Parathyroid adenoma (tissue), 2 donors: ENCODE results near the gene FZR1.

Experiments
- H2AFZ ChIP-seq: fragments of 300-600 bp; sonication (generic); one replicate; pipeline ENCODE4 v1.7.0; 2017; ENCODE audit warnings: antibody characterized with exemption, mild to moderate bottlenecking
- H3K27ac ChIP-seq: fragments of 300-600 bp; sonication (generic); one replicate; pipeline ENCODE4 v1.7.0; 2017
- H3K27me3 ChIP-seq: fragments of 300-600 bp; sonication (generic); one replicate; pipeline ENCODE4 v1.7.0; 2017; ENCODE audit warnings: low read length; ENCODE audit not compliant: control insufficient read depth, insufficient read depth
- H3K36me3 ChIP-seq: fragments of 300-600 bp; sonication (generic); one replicate; pipeline ENCODE4 v1.7.0; 2017; ENCODE audit warnings: low read length; ENCODE audit not compliant: control insufficient read depth, insufficient read depth
- H3K4me1 ChIP-seq: fragments of 300-600 bp; sonication (generic); one replicate; pipeline ENCODE4 v1.7.0; 2017; ENCODE audit warnings: control low read depth
- H3K4me2 ChIP-seq: fragments of 300-600 bp; sonication (generic); one replicate; pipeline ENCODE4 v1.7.0; 2017; ENCODE audit warnings: low read length
- H3K4me3 ChIP-seq: fragments of 300-600 bp; sonication (generic); one replicate; pipeline ENCODE4 v1.7.0; 2017; ENCODE audit warnings: low read depth, low read length
- H3K79me2 ChIP-seq: fragments of 300-600 bp; sonication (generic); one replicate; pipeline ENCODE4 v1.7.0; 2017; ENCODE audit warnings: control low read depth
- H3K9ac ChIP-seq: fragments of 300-600 bp; sonication (generic); one replicate; pipeline ENCODE4 v1.7.0; 2017; ENCODE audit warnings: mild to moderate bottlenecking
- H3K9me3 ChIP-seq: fragments of 300-600 bp; sonication (generic); one replicate; pipeline ENCODE4 v1.7.0; 2017; ENCODE audit warnings: low read length; ENCODE audit not compliant: control insufficient read depth
- CTCF ChIP-seq: fragments of 300-600 bp; sonication (generic); IDR thresholded peaks from one replicate; pipeline ENCODE4 v1.7.0; 2017; ENCODE audit warnings: antibody characterized with exemption, mild to moderate bottlenecking
- donor health status: primary hyperparathyroidism.

The FZR1 gene

GRCh38 chr19:3491396-3492119 lies 14.6 kb upstream of the FZR1 start:
- H2AFZ ChIP-seq: no peak overlapping the region
- no peak overlapping the region for H3K4me3 ChIP-seq
- no peak overlapping the region for H3K27ac ChIP-seq
- H3K9ac ChIP-seq: no peak overlapping the region
- H3K4me2 ChIP-seq: no peak overlapping the region
- H3K27me3 ChIP-seq: no peaks in the 10 kb centered on the region
- no peaks in the 10 kb centered on the region for H3K79me2 ChIP-seq
- H3K9me3 ChIP-seq: no peaks in the 10 kb centered on the region
- no peak for TF ChIP-seq CTCF
- no peaks in the 10 kb centered on the region for H3K4me1 ChIP-seq
- no peaks in the 10 kb centered on the region for H3K36me3 ChIP-seq

- no peak overlapping the region for H3K27ac ChIP-seq
- no peaks in the 10 kb centered on the region for H3K36me3 ChIP-seq
- H3K27me3 ChIP-seq: no peaks in the 10 kb centered on the region
- H3K4me2 ChIP-seq: no peak overlapping the region
- no peaks in the 10 kb centered on the region for H3K9me3 ChIP-seq
- no peak overlapping the region for H3K4me3 ChIP-seq
- H3K79me2 ChIP-seq: no peaks in the 10 kb centered on the region
- H2AFZ ChIP-seq: no peak overlapping the region
- no peak overlapping the region for H3K9ac ChIP-seq
- TF ChIP-seq CTCF: no peak
- H3K4me1 ChIP-seq: no peaks in the 10 kb centered on the region
These were observed 13.8 kb upstream of the FZR1 start for GRCh38 chr19:3492131-3492839.

GRCh38 chr19:3492919-3493318 lies 13.2 kb upstream of the FZR1 start:
- H3K4me3 ChIP-seq: no peak overlapping the region
- TF ChIP-seq CTCF: no peak
- no peaks in the 10 kb centered on the region for H3K79me2 ChIP-seq
- no peak overlapping the region for H3K4me2 ChIP-seq
- no peak overlapping the region for H3K9ac ChIP-seq
- H2AFZ ChIP-seq: no peak overlapping the region
- H3K27me3 ChIP-seq: no peaks in the 10 kb centered on the region
- no peaks in the 10 kb centered on the region for H3K36me3 ChIP-seq
- H3K4me1 ChIP-seq: no peaks in the 10 kb centered on the region
- H3K9me3 ChIP-seq: no peaks in the 10 kb centered on the region
- H3K27ac ChIP-seq: no peak overlapping the region

GRCh38 chr19:3493651-3494050 lies 12.5 kb upstream of the FZR1 start:
- H3K79me2 ChIP-seq: no peaks in the 10 kb centered on the region
- H3K4me3 ChIP-seq: no peak overlapping the region
- TF ChIP-seq CTCF: no peak
- no peak overlapping the region for H3K4me2 ChIP-seq
- H2AFZ ChIP-seq: no peak overlapping the region
- no peaks in the 10 kb centered on the region for H3K36me3 ChIP-seq
- no peaks in the 10 kb centered on the region for H3K4me1 ChIP-seq
- H3K9ac ChIP-seq: no peak overlapping the region
- H3K9me3 ChIP-seq: no peaks in the 10 kb centered on the region
- no peaks in the 10 kb centered on the region for H3K27me3 ChIP-seq
- no peak overlapping the region for H3K27ac ChIP-seq

- no peak overlapping the region for H3K4me2 ChIP-seq
- H3K79me2 ChIP-seq: no peaks in the 10 kb centered on the region
- no peaks in the 10 kb centered on the region for H3K27me3 ChIP-seq
- no peak overlapping the region for H2AFZ ChIP-seq
- H3K36me3 ChIP-seq: no peaks in the 10 kb centered on the region
- no peak overlapping the region for H3K4me3 ChIP-seq
- no peaks in the 10 kb centered on the region for H3K9me3 ChIP-seq
- no peak overlapping the region for H3K27ac ChIP-seq
- no peak overlapping the region for H3K9ac ChIP-seq
- no peaks in the 10 kb centered on the region for H3K4me1 ChIP-seq
- no peak for TF ChIP-seq CTCF
These were observed 12.1 kb upstream of the FZR1 start for GRCh38 chr19:3494051-3494450.
